Stimulated activated CD4-positive, alpha-beta T cell treated with anti-CD3 and anti-CD28 coated beads, Interleukin-15, amount 100 ng/mL, for 1 hour (primary cell): ENCODE results near the gene HOXC6.

Experiments used
- DNase-seq, 2 donors: peaks; one replicate each; pipeline ENCODE4 v3.0.0-alpha.2; 2020; ENCODE audit warnings: low read depth in 1 of 2, low spot score in 1 of 2

HOXC6 gene

GRCh38 chr12:54025499-54026405 is 2.5 kb upstream of the HOXC6 start:
- DNase-seq, result no peak

- DNase-seq, result no peak
Observed at GRCh38 chr12:54026640-54027441, 1.4 kb upstream of the HOXC6 start.

- no peak for DNase-seq
Observed at GRCh38 chr12:54027442-54027786, 826 bp upstream of the HOXC6 start.

- DNase-seq, result no peak
Observed at GRCh38 chr12:54029529-54030441, 1.5 kb downstream of the HOXC6 start.

GRCh38 chr12:54030442-54030801 is 2.2 kb downstream of the HOXC6 start:
- DNase-seq, result no peak

- no peak for DNase-seq
Observed at GRCh38 chr12:54030889-54031471, 2.7 kb downstream of the HOXC6 start.

- no peak for DNase-seq
Observed at GRCh38 chr12:54031480-54031879, 3.2 kb downstream of the HOXC6 start.

- DNase-seq, result no peak
Observed at GRCh38 chr12:54032086-54032619, 3.9 kb downstream of the HOXC6 start.

- DNase-seq, result peak; percentile 13 to 34
Observed at GRCh38 chr12:54032627-54033100, 4.4 kb downstream of the HOXC6 start, which contains the start of gene HOXC5. Gene HOXC5, plus strand, starts transcription at chr12:54033050. Its CDS starts 73 bp downstream, at chr12:54033123.

- DNase-seq, result no peak
Observed at GRCh38 chr12:54033106-54033979, 5.1 kb downstream of the HOXC6 start.

- DNase-seq, result no peak
Observed at GRCh38 chr12:54033980-54034784, 5.9 kb downstream of the HOXC6 start.

GRCh38 chr12:54034785-54035310 is 6.6 kb downstream of the HOXC6 start:
- DNase-seq, result no peak

GRCh38 chr12:54035568-54036264 is 7.5 kb downstream of the HOXC6 start:
- DNase-seq, result no peak

GRCh38 chr12:54036620-54037359 is 8.6 kb downstream of the HOXC6 start:
- DNase-seq, result no peak

- DNase-seq, result no peak
Observed at GRCh38 chr12:54037360-54038283, 9.4 kb downstream of the HOXC6 start.

- DNase-seq, result no peak
Observed at GRCh38 chr12:54038284-54038870, 10.1 kb downstream of the HOXC6 start.
